NCI-H748 (cell line): Measurements from ENCODE around the gene TTC7B.

Experiments
- DNase-seq: peaks from one replicate; lab custom pipeline; 2025; ENCODE audit not compliant: unreplicated experiment; lab: John Stamatoyannopoulos, UW

Gene TTC7B

GRCh38 chr14:90715495-90715894, 100.7 kb downstream of the TTC7B start:
- no peak for DNase-seq

DNA sequence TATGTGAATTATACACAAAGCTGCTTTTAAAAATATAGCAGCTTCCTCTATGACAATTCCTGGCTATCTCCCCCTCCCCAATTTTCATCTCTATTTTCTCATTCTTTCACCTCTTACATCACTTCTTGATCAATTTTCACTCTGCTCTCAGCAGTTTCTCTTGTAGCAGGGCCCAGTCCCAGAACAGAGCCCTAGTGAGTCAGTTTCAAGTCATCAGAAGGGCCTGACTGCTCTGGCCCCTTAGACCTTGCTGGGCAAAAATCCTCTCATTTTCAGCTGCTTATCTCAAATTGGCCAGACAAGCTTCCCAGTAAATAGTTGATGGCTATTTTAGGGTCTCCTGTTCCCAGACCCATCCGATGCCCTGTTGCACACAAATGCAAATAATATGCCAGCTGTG, 101.4 kb downstream of the TTC7B start:
- DNase-seq = no peak

DNA sequence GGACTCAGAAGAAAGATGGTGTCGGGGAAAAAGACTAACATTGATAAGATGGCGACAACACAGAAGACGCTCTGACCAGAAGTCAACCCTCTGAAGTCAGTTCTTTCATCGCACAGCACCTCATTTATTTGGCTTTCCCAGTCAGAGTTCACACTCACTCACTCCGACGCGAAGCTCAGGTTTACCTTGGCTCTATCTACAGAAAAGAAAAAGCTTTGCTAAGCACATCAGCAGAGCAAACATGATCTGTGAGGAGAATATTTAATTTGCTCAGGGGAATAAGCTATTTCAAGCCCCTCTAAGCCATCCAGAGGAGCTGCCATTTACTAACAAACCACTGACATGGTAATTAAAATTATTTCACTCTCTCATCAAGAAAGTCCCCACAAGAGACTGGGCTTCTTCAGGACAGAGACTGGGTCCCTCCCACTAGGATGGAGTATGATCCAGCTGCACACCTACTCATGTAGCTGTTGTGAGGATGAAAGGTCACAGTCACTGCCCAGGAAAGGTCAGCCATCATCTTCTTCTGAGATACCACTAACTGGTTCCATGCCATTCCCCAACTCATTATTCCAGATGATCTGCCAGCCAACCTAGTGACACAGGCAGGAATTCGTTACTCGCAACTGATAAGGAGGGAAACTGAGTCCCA, 111.4 kb downstream of the TTC7B start:
- no peak for DNase-seq

DNA sequence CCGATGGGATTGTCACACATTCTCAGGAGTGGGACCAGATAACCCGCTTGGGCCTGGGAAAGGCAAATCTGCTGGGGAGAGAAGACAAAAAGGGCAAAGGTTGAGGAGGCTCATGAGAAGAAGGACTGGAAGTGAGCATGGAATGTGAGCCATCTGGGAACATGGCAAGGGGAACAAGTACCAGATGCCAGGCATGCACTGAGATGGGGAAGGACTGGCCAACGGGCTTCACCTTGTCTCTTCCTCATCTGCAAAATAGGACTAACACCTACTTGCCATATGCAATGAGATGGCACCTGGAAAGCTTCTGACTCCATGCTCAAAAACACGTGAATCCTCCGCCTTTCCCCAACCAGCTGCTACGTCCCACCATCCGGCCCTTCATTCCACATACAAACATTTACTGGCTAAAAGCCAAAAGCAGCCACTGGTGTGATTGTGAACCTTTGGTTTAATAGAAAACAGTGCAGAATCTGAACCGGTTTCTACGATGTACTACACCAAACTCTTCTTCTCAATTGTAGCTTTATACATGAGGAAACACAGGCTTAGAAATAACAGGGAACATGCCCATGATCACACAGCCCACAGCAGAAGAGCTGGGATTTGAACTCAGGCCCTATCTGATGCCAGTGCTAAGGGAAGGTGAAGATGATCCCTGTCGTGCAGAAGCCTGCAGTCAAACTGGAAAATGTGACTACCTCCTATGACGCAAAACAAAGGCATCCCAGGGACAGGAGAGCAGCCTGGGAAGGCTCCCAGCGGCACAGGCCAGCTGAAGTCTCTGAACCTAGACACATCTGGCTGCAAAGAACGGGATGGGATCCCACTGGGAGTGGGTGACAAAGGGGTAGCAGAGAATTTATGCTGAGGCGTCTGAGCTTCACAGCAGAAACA, 112.1 kb downstream of the TTC7B start:
- no peak for DNase-seq

DNA sequence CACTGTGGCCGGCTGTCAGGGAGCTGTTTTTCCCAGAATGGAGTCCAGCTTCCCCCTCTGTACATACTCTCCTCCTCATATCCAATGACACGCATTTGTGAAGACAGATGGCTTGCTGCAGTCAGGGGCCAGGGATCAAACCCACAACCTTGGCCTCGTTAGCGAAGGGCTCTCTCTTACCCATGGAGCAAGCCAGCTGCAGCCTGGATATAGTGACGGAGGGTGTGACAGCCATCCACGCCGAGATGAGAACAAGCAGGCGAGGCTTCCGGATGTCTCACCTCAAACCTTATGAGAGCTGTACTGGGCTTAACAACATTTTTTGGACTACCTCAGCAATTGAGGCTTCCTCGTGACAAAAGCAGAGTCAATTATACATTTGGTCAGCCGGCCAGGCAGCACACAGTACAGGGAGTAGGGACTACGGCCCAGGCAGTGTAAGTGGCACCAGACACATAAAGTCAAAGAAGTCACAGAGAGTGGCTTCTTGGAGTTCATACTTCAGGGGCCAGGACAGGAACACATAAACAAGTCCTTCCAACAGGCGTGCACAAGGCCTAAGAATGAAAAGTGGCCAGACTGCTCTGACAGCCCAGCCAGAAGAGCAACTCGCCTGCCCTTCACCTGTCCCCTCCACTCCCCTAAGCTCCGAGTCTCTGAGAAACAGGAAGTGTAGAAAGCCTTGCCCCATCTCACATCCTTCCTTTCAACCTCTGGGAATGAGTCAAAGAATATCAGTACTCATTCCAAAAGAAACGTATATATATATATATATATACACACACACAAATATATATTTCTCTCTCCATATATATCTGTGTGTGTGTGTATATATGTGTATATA, 115.1 kb downstream of the TTC7B start:
- no peak for DNase-seq

- no peak for DNase-seq
These were observed 117.2 kb downstream of the TTC7B start for GRCh38 chr14:90699016-90699415.

- no peak for DNase-seq
These were observed 117.8 kb downstream of the TTC7B start for GRCh38 chr14:90698379-90698869.

GRCh38 chr14:90697577-90698206, 118.5 kb downstream of the TTC7B start:
- peak; percentile 85 for DNase-seq

DNA sequence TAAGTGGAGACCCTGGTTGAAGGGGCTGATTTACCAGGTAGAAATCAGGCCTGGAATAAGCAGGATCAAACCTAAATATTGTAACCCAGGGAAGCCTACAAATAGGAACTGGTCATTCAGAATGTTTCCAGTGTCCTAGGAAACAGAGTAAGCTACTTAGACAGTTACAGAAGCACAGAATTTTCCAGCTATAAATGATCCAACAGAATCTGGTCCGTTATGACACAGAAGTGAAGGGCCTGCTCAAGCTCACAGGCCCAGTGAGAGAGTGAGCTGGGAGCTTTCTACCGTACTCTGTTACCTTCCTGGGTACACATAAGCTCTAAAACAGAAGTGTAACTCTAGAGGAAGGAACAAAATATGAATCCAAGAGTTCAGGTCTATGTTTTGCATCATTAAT, 119.1 kb downstream of the TTC7B start:
- DNase-seq = no peak

- no peak for DNase-seq
These were observed 119.5 kb downstream of the TTC7B start for GRCh38 chr14:90696720-90697119.

DNA sequence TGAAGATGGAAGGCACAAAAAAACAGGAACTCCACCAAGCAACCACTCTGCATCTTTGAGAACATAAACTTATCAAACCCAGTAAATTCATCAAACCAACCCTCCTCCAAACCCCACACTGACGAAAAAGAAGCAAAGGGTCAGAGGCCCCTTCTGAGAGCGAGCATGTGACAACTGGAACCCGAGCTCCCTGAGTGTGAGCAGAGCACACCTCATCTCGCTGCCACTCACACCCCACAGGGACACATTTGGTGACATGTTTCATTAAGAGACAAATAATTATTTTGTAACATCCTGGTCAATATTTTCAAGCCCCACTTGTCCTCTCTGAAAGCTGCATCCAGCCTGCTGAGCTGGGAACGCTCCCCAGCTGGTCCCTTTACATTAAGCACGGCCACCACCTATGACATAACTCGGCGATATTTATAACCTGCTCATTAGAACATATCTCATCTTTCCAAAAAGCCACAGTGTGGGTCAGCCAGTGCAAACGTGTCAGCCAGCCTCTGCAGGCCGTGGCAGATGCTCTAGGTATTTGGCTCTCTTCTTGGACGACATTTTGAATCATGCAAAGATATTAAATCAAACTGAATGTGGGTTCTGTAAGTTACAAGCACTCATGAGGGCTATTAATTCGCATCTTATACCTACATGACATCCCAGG, 120.1 kb downstream of the TTC7B start:
- DNase-seq = no peak

DNA sequence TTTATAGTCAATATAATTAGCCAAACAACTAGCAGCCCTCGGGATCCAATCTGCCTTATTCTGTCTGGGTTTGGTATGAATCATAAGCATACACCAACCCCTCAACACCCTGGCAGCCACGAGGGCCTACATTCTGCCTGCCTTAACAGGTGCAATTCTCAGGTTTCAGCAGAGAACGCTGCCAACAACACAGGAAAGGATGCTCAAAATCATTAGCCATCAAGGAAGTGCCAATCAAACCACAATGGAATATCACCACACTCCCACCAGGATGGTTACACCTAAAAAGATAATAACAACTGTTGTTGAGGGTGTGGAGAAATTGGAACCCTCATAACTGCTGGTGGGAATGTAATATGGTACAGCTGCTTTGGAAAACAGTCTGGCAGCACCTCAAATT, 122.8 kb downstream of the TTC7B start:
- peak; percentile 25 for DNase-seq

- no peak for DNase-seq
These were observed 123.4 kb downstream of the TTC7B start for GRCh38 chr14:90692826-90693225.

- no peak for DNase-seq
These were observed 124.2 kb downstream of the TTC7B start for GRCh38 chr14:90692061-90692460.

- DNase-seq = no peak
These were observed 124.6 kb downstream of the TTC7B start for GRCh38 chr14:90691627-90692026.

DNA sequence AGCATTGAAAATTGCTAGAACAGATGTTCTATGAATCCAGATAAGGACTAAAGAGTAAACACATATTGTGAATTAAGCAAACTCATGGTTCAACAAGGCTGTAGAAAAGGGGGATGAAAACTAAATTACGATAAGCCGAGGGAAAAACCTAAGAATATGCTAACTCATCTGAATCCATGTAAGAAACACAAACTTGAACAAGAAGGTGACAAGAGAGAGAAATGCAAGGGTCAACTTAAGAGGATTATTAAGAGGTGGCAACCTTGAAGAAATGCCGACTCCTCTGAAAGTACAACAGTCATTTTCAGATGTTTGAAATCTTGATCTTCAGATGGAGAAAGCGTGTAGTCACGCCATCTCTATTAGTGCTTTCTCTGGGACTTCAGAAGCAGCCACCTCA, 128.6 kb downstream of the TTC7B start:
- DNase-seq = no peak

DNA sequence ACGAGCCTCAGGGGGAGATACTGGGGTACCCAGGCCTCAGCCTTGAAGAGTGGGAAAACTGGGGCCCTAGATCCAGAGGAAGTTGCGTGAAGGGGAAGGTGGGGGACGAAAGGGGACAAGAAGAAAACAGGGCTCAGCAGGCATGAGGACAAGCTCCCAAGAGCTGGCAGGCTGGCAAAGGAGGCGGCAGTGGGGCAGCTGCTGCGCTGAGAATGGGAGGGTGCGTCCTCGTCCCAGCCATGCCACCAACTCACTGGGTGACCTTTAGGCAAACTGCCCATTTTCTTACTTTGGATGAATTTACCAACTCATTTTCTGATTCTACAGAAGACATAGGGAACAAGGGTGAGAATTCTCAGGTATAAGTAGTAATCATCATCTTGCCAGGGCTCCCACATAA, 133.6 kb downstream of the TTC7B start:
- DNase-seq = no peak

DNA sequence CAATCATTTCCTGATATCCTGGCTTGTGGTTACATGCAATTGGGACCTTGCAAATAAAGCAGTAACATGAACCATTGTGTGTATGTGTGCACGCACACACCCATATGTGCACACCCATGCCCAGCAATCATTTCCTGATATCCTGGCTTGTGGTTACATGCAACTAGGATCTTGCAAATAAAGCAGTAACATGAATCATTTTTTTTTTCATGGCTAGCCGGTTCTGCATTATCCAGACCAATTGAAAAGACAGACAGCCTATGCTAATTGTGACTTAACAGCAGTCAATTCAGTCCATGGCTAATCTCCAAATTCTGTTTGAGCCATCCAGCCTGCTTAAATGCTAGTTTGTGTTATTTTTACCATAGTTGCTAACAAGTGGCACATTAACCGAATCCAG, 134.3 kb downstream of the TTC7B start:
- no peak for DNase-seq

GRCh38 chr14:90678846-90679362, 137.3 kb downstream of the TTC7B start:
- DNase-seq = no peak

- no peak for DNase-seq
These were observed 137.8 kb downstream of the TTC7B start for GRCh38 chr14:90678420-90678819.
